Measurements from ENCODE around the gene PCNT.
"Not testable (repeated sequence)": the region's sequence is repeated elsewhere in the genome, so short reads cannot be mapped to it uniquely, and the experiment has no call there.

The PCNT gene

DNA sequence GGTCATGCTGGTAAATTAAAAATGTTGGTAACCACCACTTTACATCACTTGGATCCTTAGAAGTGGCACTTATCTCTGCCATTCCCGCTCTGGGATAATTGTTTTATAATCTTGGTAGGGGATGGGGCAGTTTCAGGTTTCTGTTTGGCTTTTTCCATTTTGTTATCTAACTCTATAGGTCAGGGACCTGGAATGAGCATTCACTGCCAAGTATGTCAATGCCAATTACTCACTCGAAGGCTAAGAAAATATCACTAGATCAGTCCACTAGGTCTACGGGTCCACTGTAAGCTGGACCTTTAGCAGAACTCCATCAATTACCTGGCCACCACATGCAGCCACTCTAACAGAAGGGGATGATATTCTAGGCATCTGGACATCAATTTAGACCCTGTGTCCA, 130.2 kb downstream of the PCNT start:
- DNase-seq (ENCODE audit: low spot score) = no peak

DNA sequence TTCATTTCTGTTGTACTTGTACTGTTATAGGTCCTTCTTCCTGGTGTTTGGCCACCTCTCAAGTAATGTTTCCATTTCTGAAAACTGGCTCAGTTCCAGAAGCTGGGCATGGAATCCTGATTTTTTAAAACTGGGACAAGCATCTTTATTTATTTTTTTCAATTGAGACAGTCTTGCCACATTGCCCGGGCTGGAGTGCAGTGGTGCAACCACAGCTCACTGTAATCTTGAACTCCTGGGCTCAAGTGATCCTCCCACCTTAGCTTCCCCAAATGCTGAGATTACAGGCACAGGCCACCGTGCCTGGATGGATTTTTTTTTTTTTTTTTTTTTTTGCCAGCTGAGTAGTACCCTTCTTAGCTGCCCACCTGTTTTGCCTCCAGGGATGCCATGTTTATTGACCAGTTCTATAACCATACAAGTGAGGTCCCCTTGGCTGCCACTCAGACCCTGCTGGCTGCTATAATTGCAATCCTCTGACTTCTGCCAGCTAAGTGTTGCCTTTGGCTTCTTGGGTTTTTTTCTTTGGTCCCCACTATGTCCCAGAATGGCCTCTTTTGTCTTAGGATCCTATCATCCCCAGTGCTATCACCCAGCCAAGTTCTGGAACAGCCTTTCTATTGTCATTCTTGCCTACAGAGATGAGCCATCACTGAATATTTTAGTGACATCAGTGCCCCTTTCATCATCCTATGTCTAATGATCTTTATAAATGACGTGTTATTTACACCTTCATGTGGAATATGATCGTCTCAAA, 130.9 kb downstream of the PCNT start:
- DNase-seq (ENCODE audit: low spot score) = no peak

DNA sequence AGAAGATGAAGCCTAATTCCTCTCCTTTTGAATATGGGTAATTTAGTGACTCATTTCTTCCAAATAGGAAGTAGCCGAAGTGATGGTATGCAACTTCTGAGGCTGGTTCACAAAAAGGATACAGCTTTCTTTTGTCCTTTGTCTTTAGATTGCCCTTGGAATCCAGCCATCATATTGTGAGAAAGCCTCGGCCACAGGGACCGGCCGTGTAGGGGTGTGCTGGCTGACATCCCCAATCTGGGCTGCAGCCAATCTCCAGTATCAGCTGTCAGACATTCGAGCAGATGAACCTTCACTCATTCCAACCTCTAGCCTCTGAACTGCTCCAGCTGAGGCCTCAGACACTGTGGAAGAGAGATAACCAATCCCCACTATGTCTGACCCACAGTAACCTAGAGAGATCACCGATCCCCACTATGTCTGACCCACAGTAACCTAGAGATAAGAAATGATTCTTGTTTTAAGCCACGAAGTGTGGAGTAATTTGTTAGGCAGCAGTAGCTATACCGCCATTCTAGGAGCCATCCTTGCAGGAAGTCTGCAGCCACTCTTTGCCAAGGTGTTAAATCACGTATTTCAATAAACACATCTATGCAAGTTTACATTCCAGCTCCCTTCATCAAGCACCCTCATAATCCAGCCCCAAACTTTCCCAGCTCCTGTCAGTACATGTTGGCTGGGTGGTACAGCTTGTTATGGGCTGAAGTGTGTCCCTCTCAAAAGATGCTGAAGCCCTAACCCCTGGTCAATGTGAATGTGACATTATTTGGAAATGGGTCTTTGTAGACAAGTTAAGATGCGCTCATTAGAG, 131.8 kb downstream of the PCNT start:
- DNase-seq (ENCODE audit: low spot score) = no peak

DNA sequence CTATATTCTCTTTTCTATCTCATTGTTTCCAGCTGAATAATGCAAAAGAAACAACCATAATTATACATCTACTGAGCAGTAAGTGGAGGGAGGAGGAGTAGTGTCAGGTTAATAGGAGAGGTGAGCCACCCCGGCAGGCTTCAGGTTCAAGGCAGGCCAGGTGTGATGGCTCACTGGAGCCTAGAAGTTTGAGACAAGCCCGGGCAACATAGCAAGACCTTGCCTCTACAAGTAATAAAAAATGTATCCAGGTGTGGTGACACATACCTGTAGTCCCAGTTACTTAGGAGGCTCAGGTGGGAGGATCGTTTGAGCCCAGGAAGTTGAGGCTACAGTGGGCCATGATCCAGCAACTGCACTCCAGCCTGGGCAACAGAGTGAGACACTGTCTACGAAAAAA, 132.8 kb downstream of the PCNT start:
- no peak for DNase-seq (ENCODE audit: low spot score)

DNA sequence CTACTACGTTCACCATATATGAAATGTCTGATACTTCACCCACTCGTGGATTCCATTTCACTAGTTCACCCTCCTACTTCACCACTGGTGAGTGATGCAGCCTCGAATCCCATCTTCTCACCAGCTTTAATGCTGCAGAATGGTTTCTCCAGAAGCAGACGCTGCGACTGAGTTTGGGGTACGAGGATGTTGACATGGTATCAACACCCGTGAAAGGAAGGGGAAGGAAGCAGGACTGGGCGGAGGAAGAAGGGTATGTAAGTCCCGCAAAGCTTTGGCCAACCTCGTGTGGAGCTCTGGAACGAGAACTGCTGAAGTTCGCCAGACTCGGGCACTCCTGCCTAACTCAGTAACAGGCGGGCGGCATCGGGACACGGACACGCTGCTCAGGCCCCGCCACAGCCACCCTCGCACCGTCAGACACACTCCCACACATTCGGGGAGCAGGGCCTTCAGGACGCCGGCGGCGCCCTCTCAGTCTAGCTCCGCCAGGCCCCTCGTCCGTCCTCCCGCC, 133.9 kb downstream of the PCNT start:
- no peak for DNase-seq (ENCODE audit: low spot score)

DNA sequence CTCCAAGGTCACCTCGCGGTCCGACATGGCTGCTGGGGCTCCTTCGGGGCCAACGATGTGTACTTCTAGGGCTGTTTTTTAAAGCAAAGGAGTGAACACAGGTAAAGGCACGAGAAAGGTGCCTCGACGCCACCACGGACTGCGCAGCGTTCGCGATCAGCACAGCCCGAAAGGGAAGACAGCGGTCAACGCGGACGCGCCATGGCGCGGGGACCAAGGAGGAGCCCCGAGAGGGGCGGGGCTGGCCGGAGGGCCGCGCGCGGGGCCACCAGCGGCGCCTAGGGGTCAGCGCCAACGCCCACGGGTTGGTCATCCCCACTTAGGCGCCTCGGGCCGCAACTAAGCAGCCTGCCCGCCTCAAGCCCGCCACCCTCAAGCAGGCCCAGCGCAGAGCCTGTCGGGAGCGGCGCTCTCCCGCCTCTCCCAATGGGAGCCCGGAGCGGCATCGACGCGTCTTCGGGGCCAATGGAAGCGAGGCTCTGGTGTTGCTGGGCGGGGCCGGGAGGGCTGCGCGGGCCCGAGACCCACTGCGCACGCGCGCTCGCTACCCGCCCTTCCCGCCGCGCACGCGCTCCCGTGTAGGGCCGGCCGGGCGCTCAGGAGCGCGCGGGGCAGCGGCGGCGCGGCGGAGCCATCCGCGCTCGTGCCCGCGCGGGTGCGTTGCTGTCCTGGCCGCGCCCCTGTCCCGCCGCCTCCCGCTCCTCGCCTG, 134.5 kb downstream of the PCNT start, which contains the start of gene DIP2A:
DIP2A (plus strand) TSS at position 577 of the 709 bp plus-strand sequence. CDS start 241 bp downstream, outside the sequence.
- DNase-seq (ENCODE audit: low spot score) = peak; percentile 97

DNA sequence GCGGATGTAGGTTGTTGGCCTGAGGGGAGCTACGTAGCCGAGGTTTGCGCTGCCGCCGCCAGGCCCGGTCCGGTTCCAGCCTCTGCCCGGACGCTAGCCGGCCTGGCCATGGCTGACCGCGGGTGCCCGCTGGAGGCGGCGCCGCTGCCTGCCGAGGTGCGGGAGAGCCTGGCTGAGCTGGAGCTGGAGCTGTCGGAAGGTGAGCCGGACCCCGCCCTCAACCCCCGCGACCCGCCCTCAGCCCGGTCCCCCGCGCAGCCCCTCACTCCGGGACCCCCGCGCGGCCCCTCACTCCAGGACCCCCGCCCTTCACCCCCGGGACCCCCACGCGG, 135.0 kb downstream of the PCNT start:
- DNase-seq (ENCODE audit: low spot score) = no peak

DNA sequence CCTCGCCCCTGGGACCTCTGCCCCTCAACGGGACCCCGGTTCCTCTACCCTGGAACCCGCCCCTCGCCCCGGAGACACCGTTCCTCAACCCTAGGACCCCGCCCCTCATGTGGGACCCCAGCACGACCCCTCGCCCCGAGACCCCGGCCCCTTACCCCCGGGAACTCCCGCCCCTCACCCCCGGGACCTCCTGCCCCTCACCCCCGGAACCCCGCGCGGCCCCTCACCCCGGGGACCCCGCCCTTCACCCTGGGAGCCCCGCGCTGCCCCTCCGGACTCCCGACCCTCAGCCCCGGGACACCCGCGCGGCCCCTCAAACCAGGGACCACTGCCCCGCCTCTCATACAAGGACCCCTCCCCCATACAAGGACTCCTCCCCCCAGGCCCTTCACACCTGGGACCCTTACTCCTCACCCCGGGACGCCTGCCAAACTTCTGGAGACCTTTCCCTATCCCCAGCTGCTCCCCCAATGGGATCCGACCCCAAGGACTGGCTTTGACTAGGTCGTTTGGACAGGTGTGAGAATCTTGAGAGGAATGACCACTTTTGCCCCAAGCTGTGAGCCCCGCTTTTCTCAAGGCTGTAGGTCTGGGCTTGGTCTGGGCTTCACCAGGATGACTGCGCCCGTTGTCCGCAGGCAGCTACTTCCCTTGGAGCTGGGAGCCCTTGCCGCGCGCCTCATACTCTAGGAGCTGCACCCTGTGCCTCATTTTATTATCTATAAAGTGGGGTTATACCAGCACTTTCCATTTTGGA, 135.6 kb downstream of the PCNT start:
- DNase-seq (ENCODE audit: low spot score) = no peak

DNA sequence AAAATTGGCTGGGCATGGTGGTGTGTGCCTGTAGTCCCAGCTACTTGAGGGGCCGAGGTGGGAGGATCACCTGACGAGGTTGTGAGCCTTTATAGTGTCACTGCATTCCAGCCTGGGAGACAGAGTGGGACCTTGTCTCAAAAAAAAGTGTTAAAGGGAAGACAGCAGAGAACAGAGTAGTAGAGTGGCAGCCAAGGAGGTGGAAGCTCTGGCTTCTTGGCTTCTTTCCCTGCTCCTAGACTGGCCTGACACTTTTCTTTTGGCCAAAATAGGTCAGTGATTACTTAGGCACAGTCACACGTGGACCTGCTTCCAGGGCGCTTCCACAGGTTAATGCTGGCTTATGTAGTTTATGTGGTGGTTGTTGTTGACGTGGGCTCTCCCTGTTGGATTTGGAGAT, 138.0 kb downstream of the PCNT start:
- DNase-seq (ENCODE audit: low spot score) = no peak

DNA sequence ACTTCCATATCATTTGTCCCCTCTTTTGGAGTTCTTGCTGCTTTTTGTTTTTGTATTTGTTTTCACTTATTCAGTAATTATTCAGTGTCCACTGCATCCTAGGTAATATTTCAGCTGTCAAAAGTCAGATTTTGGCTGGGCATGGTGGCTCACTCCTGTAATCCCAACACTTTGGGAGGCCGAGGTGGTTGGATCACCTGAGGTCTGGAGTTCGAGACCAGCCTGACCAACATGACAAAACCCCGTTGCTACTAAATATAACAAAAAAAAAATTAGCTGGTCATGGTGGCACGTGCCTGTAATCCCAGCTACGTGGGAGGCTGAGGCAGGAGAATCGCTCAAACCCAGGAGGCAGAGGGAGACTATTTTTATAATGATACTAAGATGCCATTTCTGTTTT, 141.2 kb downstream of the PCNT start:
- DNase-seq (ENCODE audit: low spot score) = not testable (repeated sequence)

DNA sequence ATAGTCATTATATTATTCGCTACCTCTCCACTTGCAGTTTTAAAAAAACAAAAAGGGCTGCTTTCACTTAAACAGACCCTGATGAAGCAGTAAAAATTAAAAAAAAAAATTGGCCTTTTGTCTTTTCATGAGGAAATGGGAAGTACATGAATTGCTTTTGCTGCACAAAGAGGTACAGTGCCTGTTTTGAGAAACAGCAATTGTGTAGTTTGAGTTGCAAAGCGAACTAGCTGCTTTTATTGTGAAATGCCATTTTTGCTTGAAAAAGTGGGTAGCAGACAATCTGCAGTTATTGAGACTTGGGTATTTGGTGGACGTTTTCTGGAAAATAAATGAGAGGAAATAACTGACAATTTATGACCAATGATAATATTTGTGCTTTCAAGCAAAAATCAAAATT, 141.7 kb downstream of the PCNT start:
- DNase-seq (ENCODE audit: low spot score) = no peak

DNA sequence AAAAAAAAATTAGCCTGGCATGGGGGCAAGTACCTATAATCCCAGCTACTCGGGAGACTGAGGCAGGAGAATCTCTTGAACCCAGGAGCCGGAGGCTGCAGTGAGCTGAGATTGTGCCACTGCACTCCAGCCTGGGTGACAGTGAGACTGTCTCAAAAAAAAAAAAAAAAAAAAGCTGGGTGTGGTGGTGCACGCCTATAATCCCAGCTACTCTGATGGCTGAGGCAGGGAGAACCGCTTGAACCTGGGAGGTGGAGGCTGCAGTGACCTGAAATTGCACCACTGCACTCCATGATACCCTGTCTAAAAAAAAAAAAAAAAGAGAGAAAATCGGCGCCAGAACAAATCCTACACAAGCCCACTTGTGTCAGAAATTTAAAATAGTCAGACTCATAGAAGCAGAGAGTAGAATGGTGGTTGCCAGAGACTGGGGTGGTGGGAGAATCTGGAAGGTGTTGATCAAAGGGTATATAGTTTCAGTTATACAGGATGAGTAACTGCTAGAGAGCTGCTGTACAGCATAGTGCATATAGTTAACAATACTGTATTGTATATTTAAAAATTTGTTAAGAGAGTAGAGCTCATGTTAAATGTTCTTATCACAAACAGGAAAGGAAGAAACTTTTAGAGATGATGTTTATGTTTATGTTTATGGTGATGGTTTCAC, 144.3 kb downstream of the PCNT start:
- no peak for DNase-seq (ENCODE audit: low spot score)

DNA sequence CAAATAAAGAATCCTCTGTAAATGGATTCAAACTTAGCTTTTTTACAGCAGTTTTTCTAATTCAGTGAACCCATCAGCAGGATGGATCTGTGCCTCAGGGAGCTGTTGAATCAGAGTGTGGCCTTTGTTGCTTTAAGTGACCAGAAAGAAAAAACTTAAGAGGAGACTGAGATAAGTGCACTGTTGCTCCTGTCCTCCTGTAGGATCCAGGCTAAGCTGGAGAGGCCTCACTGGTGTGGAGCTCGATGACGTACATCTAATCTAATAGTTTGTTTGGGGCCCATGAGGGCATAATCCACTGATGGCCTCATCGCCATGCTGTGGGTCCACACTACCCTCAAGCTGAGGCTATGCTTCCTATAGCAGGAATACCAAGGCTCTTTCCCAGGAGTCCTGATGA, 145.3 kb downstream of the PCNT start:
- DNase-seq (ENCODE audit: low spot score) = no peak

DNA sequence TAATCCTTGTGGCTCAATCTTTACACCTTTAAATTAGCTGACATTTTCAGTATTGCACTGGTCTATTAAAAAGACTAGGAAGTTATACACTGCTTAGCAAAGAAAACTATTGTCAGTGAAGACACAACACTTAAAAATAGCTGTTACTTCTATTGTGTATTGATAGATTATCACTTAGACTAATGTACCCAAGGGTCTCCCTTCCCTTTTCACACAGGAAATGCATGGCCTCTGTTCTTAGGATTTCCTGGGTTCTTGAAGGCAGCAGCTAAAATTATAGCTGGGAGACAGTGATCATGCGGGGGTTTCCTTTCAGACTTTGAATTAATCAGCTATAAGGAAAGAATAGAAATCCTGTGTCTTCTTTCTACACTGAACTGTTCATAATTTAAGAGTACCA, 147.6 kb downstream of the PCNT start:
- DNase-seq (ENCODE audit: low spot score) = no peak

DNA sequence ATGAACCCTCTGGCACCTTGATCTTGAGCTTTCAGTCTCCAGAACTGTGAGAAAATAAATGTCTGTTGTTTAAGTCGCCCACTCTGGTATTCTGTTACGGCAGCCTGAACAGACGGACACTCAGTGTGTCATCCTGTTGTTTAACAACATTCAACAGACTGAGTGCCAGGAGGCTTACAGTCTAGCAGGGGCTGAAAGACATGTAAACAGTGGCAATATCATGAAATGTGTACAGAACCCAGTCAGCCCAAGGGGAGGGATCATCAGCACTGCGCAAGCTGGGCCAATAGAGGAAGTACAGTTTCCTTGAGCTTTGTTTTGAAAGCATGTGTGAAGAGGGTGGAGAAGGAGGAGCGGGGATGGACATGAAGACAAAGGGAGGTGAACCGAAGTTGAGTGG, 148.3 kb downstream of the PCNT start:
- DNase-seq (ENCODE audit: low spot score) = no peak

DNA sequence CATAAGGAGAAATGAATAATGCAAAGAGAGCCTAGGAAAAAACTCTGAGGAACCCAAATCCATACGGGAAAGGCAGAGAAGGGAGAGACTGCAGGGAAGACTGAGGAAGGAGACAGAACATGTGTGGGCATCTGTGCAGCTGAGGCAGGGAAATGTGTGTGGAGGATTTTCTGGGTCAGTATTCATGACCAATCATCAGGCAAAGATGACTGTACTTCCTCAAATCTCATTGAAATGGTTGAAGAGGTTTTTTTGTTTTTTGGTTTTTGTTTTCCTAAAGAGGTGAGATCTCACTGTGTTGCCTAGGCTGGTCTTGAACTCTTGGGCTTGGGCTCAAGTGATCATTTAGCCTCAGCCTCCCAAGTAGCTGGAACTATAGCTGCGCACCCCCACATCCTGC, 150.4 kb downstream of the PCNT start:
- no peak for DNase-seq (ENCODE audit: low spot score)

DNA sequence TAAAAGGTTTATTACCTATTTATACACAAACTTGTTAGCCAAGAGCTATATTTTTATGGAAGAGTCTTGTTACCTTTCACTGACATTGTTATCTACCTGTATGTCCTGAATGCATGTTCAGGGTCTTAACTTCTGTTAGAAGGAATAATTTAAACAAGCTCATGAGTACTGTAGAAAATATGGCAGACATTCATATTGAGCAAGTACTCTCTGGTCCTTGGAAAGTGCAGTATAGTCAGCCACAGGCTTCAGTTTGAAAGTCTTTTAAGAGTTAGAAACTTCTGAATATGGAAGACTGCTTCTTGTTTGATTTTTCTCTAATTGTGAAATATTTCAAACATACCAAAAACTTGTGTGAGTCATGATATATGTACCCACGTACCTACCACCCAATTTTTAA, 151.3 kb downstream of the PCNT start:
- no peak for DNase-seq (ENCODE audit: low spot score)

DNA sequence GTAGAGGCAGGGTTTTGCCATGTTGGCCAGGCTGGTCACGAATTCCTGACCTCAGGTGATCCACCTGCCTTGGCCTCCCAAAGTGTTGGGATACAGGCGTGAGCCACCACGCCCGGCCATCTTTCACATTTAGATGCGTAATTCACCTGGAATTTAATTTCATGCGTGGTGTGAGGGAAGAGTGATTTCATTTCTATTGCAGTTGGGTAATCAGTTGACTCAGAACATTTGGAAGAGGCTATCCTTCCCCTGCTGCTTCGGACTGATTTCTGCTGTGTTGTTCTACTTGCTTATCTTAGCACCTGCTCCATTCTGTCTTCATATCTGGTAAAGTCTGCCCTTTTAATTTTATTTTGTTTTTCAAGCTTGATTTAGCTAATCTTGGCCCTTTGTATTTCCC, 153.8 kb downstream of the PCNT start:
- DNase-seq (ENCODE audit: low spot score) = no peak

DNA sequence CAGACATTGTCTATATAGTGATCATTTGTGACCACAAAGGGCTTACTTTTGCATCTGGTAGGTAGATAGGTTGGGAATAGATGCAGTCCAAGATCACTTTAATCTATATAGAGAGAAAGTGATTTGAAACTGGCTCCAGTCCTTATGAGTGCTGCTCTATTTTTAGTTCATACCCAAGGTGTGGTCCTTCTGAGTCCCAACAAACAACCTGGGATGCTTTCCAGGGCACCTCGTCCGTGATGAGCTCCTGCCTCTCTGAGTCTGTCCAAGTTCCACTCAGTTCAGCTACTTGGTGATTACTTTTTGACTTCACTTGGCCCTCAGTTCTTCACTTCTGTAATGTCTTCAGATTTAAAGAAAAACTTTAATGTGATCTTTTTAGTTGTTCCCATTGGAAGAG, 155.0 kb downstream of the PCNT start:
- no peak for DNase-seq (ENCODE audit: low spot score)

DNA sequence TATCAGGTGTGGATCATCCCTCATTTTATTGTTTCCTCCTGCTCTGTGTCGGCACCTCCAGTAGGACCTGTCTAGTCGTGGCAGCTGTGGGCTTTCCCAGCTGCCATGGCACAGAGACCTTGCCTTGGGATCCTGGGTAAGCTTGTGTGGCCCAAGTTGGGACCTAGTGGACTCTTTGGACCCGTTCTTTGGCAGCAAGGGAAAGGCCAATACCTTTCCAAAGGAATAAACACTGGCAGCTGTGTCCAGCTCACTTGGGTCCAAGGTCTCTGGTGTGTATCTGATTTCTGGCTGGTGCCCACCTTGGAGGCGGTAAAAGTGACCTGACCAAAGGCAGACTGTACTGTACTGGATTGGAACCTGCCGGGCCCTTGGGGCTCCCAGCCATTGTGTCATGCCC, 156.5 kb downstream of the PCNT start:
- no peak for DNase-seq (ENCODE audit: low spot score)

DNA sequence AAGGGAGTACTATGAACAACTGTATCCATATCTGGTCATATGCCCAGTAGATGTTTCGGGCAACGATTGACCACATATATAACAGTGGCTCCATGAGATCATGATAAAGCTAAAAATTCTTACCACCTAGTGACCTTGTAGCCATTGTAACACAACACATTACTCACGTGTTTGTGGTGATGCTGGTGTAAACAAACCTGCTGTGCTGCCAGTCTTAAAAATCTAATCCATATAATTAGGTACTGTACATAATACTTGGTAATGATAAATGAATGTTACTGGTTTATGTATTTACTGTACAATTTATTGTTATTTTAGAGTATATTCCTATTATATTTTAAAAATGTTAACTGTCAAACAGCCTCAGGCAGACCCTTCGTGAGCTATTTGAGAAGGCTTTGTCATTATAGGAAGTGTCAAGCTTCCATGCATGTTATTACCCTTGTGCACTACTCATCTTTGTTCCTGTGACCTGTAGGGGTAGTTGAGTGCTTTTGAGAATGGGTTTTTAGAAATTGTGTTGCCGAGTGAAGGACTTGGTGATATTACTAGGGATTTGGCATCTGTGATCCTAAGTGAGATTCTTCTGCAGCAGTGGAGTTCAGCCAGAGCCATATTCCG, 158.4 kb downstream of the PCNT start:
- no peak for DNase-seq (ENCODE audit: low spot score)
